ENCODE measurements around the gene USP9X.

GRCh38 chrX:41121766-41122165, 36.5 kb downstream of the USP9X start:
- no peak for TF ChIP-seq YY1 (tag by site-specific recombination; IDR thresholded peaks at IDR 0.05)
- no peak for TF ChIP-seq KLF1 (tag by site-specific recombination; IDR thresholded peaks at IDR 0.05)
- TF ChIP-seq CTCF (tag by site-specific recombination; IDR thresholded peaks at IDR 0.05) = no peak
- TF ChIP-seq REST (tag by site-specific recombination; IDR thresholded peaks at IDR 0.05) = no peak
- TF ChIP-seq ZNF404 (tag by site-specific recombination; IDR thresholded peaks at IDR 0.05) = no peak
- no peak for TF ChIP-seq KLF10 (tag by site-specific recombination; IDR thresholded peaks at IDR 0.05)
- TF ChIP-seq ZNF670 (tag by site-specific recombination; IDR thresholded peaks at IDR 0.05; ENCODE audit: low read depth) = no peak
